Activated T-helper 1 cell treated with anti-CD3 and anti-CD28 coated beads, Interleukin-2, amount 50 U/mL, for 16 hours (primary cell): ENCODE results near the gene OR6N1.
A peak's percentile ranks its signal among the peaks of the same experiment; 100 is the strongest.

Experiments
- DNase-seq, 2 donors: peaks; one replicate each; pipeline ENCODE4 v3.0.0-alpha.2; 2020; ENCODE audit warnings: low read depth in 1 of 2, low spot score in 1 of 2

Gene OR6N1

GRCh38 chr1:158771950-158772866 is at the start of gene OR6N1:
Gene OR6N1 (minus strand): TSS chr1:158772195. CDS start chr1:158766682, 5,513 bp downstream.
- DNase-seq: no peak

DNA sequence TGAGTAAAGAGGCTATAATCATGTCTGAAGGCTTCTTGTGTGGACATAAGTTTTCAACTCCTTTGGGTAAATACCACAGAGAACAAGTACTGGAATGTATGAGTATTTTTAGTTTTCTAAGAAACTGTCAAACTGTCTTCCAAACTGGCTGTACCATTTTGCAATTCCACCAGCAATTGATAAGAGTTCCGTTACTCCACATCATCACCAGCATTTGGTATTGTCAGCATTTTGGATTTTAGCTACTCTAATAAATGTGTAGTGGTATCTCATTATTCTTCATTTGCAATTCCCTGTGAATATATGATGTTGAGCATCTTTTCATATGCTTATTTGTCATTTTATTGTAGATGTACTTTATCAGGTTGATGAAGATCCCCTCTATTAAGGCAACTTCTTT is 49.7 kb upstream of the OR6N1 start:
- no peak for DNase-seq

DNA sequence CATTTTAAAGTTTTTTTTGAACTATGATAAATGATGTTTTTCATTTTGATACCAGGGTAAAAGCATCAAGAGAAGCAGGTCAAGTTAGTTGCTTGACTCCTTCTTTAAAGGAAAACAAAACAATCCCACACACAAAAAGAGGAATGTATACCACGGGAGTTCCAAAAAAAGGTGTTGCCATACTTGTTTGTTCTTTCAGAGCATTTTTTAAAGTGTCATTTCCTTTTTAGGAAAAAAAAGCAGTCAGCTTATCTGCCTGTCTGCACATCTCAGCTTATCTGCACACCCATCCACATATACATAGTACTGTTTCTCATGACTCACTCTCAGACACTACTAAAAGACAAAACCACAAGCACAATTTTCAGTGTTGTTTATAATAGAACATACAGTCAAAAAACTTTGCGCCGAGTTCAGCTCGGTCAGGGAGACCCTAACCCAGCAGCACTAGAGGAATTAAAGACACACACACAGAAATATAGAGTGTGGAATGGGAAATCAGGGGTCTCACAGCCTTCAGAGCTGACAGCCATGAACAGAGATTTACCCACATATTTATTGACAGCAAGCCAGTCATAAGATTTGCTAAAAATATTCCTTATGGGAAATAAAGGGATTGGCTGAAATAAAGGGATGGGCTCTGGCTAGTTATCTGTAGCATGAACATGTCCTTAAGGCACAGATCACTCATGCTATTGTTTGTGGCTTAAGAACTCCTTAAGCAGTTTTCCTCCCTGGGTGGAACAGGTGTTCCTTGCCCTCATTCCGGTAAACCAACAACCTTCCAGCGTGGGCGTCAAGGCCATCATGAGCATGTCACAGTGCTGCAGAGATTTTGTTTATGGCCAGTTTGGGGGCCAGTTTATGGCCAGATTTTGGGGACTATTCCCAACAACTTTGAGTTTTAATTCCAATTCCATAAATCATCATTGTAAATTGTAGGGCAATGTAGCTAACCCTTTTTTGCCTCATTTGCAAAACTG is 47.8 kb upstream of the OR6N1 start:
- DNase-seq: no peak

DNA sequence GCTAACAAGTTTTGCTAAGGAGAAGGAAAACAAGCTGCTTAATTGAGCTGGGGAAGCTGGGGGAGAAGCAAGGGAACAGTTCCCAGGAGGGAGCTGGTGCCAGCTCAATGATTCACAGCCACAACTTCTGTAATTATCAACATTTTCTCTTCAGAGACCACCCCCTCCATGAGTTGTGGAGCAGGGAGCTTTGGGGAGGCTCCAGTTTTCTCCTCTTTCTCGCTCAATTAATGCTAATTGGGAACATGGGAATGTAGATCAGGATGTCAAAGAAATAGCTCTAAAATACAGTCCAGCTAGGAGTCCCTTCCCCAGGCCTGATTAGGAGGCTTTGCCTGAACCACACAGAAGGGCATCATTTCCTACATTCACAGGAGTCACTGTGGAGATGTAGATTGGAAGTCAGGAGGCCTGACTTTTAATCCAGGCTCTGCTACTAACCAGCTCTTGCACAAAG is 47.0 kb upstream of the OR6N1 start:
- no peak for DNase-seq

GRCh38 chr1:158818560-158818959 is 46.6 kb upstream of the OR6N1 start:
- DNase-seq: no peak

DNA sequence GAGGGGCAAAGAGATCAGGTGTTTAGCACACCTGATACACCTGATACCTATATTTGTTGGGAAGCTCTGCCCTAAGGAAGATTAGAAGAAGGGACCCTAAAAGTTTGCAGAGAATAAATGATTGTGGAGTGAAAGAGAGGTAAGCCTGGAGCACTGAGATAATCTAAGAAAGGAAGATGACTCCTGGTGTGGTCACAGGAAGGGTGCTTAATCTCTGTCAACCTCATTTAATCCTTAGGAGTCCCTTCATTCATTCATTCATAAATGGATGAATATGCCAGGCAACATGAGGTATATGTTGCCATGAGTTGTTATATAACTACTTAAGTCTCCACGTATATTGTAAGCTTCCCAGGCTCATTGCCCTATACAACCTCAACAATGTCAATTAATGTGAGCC is 43.0 kb upstream of the OR6N1 start:
- DNase-seq: no peak

DNA sequence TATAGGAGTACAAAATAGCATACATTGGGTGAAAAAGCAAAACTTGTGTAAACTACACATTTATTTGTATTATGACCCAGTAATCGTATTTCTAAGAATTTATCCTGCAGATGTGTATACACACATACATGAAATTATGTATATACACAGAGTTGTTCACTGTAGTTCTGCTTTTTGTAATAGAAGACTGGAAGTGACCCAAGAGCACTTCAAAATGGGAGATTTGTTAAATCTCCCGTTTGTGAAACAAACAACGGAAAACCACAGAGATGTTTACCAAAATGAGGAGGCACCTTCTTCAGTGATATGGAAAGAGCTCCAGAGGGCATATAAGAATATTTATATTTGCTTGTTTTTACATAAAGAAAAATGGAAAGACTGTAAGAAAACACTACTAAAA is 41.2 kb upstream of the OR6N1 start:
- no peak for DNase-seq

DNA sequence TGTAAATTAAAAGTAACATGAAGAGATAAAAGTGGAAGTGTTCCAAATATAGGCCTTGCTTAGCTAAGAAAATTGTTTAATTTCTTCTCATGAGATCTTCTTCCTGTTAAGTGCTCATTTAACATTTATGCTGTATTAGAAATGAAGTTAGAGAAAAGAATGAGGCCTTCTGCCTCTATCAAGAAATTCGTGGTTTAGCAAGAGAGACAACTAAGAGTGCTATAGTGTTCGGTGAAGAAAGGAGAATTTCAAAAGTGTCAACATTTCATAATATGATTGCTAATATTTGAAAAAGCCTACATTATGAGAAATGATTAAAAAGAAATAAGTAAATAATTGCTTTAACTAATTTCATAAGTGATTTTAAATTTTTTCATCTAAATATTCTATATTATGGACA is 40.3 kb upstream of the OR6N1 start:
- DNase-seq: no peak

DNA sequence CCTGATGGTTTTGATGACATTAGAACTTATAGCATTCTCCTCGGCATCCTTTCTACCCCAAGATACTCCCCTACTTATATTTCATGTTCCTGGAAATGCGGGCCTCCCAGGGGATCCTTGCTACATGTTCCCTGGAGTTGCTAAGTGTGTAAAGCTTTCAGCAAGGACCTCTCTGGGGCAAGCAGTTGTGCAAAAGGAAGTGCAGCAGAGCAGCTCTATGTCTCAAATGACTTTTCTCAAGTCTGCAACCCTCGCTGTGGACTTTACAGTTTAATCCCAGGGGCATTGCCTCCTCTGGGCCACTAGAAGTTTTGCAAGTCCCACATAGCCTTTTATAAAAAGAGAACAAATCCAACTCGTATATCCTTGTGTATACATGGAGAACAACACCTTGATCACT is 38.3 kb upstream of the OR6N1 start:
- no peak for DNase-seq

- DNase-seq: no peak
Observed at GRCh38 chr1:158809862-158810261, 37.9 kb upstream of the OR6N1 start.

DNA sequence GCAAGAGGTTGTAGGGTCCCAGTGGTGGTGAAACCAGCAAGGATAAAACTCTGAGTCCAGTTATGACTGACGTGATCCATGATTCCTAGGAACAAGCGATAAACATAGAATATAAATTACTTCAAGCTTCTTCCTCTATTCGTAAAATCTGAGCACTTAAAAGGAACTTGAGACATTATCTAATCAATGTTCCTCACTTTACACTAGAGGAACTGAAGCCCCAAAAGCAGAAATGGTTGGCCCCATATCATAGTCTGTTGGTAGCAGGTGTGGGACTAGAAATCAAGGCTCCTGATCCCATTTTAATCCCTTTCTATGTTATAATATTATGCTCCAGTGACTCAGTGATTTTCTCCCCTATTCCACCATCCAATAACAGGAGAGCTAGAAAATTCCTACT is 37.3 kb upstream of the OR6N1 start:
- no peak for DNase-seq

DNA sequence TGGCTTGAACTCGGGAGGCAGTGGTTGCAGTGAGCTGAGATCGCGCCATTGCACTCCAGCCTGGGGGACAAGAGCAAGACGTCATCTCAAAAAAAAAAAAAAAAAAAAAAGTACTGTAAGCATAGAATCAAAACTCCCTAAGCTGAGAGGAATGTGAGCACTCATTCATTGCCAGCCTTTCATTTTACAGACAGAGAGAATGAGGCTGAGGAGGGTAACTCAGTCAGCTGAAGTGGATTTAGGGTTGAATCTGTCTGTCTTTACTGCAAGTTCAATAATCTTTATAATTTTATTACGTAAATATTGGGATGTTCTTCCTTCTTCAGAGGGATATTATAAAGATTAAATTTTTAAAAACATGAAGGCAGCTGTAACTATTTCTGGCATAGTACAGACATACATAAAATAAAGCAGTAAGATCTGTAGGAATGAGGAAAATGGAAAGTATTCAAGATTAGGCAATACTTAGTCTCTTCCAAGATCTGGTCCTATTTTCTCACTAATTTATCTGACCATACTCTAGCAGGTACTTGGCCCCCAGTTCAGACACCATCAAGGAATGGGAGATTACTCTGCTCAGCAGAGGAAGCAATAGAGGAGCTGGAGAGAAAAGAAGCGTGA is 35.0 kb upstream of the OR6N1 start:
- no peak for DNase-seq

DNA sequence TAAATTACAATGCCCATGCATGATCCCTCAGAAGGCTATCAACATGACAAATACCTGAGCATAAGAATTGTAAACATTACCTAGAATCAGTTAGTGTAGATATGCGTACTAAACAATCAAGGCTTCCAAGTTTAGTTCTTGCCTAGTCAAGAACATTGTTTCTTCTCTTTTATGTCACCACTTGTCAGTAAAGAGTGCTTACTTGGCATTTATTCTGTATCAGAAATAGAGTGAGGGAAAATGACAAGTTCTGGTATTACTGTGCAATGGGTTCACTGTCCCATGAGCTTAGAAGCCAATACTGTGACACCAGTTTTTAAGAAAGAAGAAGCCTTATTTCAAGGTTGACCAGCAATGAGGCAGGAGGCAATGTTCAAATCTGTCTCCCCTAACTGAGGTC is 31.7 kb upstream of the OR6N1 start:
- DNase-seq: no peak

- no peak for DNase-seq
Observed at GRCh38 chr1:158801396-158801795, 29.4 kb upstream of the OR6N1 start.

DNA sequence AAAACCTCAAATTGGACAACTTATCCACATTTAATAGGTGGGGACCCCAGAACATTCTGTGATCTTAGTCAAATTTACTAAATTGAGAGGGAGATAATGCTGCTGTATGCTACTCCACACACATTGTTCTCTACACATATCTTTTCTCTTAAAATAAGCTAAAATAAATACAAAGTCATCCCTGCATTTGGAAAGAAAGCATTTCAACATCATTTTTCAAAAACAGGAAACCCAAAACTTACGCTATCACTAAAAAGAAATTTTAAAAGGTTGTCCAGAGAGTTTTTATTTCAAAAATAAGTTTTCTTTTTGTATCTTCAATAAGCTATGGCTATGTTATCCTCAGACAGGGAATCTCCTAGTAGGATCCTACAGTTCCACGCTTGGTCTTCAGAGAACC is 28.5 kb upstream of the OR6N1 start:
- DNase-seq: no peak

- no peak for DNase-seq
Observed at GRCh38 chr1:158799689-158800088, 27.7 kb upstream of the OR6N1 start.

- no peak for DNase-seq
Observed at GRCh38 chr1:158798531-158798930, 26.5 kb upstream of the OR6N1 start.

DNA sequence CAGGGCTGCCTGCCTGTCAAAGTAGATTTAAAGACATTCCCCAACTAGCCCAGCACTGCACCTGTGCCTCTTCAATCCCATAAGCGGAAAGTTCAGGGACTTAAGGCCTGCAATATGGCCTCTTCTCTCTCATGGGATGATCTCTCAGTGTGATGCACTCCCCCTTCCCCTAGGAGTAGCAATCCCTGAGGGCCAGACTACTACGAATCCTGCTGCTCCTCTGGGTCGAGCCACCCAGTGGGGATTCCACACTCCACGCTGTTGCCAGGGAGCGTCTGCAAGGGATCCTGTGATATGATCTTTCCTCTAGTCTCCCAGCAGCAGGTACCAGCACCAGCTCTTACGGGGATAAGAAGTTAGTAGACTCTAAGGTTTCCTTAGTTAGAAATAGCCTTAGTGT is 22.3 kb upstream of the OR6N1 start:
- no peak for DNase-seq

GRCh38 chr1:158793604-158794003 is 21.6 kb upstream of the OR6N1 start:
- DNase-seq: peak in 1 of 2 donors; percentile 0

DNA sequence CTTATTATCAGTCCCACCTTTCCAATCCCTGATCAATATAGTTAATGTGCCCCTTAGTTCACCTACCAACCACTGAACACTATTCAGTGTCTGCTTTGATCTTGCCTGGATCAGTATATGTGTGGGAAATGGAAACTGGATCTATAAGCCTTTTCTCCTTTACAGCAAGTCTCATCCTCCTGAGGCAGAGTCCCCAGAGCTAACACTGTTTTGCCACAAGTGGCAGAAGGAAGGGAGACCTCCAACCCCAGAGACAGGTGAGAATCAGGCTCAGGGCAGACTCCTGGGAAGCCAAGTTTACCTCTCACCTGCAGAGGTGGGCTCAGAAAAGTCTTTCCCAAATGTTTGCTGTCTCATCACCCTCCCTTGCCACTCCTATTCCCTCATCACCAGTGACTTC is 9.1 kb upstream of the OR6N1 start, which contains the start of gene OR6N2:
OR6N2 (minus strand) TSS at position 101 of the 400 bp plus-strand sequence. CDS start 3,569 bp downstream, outside the sequence.
- no peak for DNase-seq

- no peak for DNase-seq
Observed at GRCh38 chr1:158754420-158754819, 17.6 kb downstream of the OR6N1 start, which contains the start of gene OR6K6. Gene OR6K6 (plus strand): TSS chr1:158754720. CDS start chr1:158754888, 168 bp downstream.
